ENCODE measurements around the gene CCDC185.

DNA sequence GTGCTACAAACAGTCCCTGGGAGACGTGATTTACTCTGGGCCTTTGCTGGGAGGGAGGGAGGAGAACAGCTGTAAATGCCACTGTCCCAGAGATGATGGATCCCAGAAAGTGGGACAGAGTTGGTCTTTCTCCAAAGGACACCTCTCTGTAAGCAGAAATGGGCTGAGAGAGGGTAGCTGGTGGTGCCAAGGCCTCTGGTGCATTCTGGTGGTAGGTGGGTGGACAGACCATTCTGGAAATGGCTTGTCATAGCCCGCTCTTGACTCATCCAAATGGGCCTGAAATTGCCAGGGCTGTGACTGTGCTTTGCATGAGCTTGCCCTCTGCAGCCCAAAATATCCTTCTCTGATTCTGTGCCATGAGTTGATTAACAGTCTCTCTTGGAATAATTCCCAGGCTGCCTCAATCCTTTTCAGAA is 36.1 kb downstream of the CCDC185 start:
- TF ChIP-seq EZH2 (IDR thresholded peaks at IDR 0.05; ENCODE audit: low read depth, unreplicated experiment) (no peak), CREB1 (CRISPR knock-in tag; IDR thresholded peaks at IDR 0.05; ENCODE audit: low read depth) (no peak), POLR2AphosphoS5 (IDR thresholded peaks at IDR 0.05; ENCODE audit: low read depth) (no peak), EZH2phosphoT487 (IDR thresholded peaks at IDR 0.05; ENCODE audit: unreplicated experiment) (no peak), ZNF331 (CRISPR knock-in tag; IDR thresholded peaks at IDR 0.05; ENCODE audit: low read depth) (no peak)
- TF ChIP-seq, protein P1, sequence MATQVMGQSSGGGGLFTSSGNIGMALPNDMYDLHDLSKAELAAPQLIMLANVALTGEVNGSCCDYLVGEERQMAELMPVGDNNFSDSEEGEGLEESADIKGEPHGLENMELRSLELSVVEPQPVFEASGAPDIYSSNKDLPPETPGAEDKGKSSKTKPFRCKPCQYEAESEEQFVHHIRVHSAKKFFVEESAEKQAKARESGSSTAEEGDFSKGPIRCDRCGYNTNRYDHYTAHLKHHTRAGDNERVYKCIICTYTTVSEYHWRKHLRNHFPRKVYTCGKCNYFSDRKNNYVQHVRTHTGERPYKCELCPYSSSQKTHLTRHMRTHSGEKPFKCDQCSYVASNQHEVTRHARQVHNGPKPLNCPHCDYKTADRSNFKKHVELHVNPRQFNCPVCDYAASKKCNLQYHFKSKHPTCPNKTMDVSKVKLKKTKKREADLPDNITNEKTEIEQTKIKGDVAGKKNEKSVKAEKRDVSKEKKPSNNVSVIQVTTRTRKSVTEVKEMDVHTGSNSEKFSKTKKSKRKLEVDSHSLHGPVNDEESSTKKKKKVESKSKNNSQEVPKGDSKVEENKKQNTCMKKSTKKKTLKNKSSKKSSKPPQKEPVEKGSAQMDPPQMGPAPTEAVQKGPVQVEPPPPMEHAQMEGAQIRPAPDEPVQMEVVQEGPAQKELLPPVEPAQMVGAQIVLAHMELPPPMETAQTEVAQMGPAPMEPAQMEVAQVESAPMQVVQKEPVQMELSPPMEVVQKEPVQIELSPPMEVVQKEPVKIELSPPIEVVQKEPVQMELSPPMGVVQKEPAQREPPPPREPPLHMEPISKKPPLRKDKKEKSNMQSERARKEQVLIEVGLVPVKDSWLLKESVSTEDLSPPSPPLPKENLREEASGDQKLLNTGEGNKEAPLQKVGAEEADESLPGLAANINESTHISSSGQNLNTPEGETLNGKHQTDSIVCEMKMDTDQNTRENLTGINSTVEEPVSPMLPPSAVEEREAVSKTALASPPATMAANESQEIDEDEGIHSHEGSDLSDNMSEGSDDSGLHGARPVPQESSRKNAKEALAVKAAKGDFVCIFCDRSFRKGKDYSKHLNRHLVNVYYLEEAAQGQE (IDR thresholded peaks at IDR 0.05; ENCODE audit: unreplicated experiment) = no peak
- TF ChIP-seq, protein P2, sequence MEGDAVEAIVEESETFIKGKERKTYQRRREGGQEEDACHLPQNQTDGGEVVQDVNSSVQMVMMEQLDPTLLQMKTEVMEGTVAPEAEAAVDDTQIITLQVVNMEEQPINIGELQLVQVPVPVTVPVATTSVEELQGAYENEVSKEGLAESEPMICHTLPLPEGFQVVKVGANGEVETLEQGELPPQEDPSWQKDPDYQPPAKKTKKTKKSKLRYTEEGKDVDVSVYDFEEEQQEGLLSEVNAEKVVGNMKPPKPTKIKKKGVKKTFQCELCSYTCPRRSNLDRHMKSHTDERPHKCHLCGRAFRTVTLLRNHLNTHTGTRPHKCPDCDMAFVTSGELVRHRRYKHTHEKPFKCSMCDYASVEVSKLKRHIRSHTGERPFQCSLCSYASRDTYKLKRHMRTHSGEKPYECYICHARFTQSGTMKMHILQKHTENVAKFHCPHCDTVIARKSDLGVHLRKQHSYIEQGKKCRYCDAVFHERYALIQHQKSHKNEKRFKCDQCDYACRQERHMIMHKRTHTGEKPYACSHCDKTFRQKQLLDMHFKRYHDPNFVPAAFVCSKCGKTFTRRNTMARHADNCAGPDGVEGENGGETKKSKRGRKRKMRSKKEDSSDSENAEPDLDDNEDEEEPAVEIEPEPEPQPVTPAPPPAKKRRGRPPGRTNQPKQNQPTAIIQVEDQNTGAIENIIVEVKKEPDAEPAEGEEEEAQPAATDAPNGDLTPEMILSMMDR (conservative IDR thresholded peaks at IDR 0.05; ENCODE audit: low read depth in 2 of 2) = no peak

All from GM23338 (cell line).